IPS DF 6.9 (cell line): ENCODE results near the gene RFTN1.

Experiments used
- DNase-seq: peaks from one replicate; pipeline ENCODE4 v3.0.0-alpha.2; 2013; ENCODE audit warnings: low read depth, low spot score
- H3K27ac ChIP-seq: one replicate; pipeline ENCODE4 v1.5.1; 2013; ENCODE audit warnings: low read length, control low read depth
- H3K27me3 ChIP-seq: 2 replicates; pipeline ENCODE4 v1.6.1; 2013; ENCODE audit warnings: mild to moderate bottlenecking, low read length; ENCODE audit not compliant: control insufficient read depth, insufficient read depth
- H3K36me3 ChIP-seq: 2 replicates; pipeline ENCODE4 v1.6.1; 2013; ENCODE audit warnings: low read length; ENCODE audit not compliant: control insufficient read depth, insufficient read depth
- H3K4me1 ChIP-seq: 2 replicates; pipeline ENCODE4 v1.6.1; 2013; ENCODE audit warnings: low read length; ENCODE audit not compliant: control insufficient read depth, insufficient read depth
- H3K4me3 ChIP-seq: 2 replicates; pipeline ENCODE4 v1.5.1; 2013; ENCODE audit warnings: mild to moderate bottlenecking, low read length
- H3K9me3 ChIP-seq: 2 replicates; pipeline ENCODE4 v1.6.1; 2013; ENCODE audit warnings: low read length, inconsistent platforms; ENCODE audit not compliant: control insufficient read depth, insufficient read depth
- WGBS: extraction: QIAGEN DNeasy Blood & Tissue Kit; methylation state at CpG from one replicate; pipeline ENCODE4 v1.1.7; 2013; ENCODE audit warnings: mixed read lengths, missing lambda C conversion rate; ENCODE audit not compliant: insufficient read length, insufficient coverage; 5-methylcytosine and 5-hydroxymethylcytosine counted together

RFTN1 gene

DNA sequence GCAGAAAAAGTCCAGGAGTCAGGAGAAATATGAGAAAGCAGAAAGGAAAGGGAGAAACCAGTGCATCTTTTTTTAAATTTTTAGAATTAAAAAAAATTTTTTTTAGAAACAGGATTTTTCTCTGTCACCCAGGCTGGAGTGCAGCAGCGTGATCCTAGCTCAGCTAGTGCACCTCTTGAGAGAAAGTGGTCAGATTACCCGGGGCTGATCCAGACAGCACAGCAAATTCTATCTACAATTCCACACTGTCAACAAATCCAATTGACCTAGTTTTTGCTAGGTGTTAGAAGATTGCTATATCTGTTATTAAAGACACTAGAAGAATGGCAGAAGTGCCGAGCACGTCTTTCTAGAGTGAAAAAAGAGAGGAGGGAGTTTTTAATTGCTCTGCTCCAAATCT, 117.3 kb downstream of the RFTN1 start:
- no peak overlapping the region for H3K27ac ChIP-seq
- H3K9me3 ChIP-seq = no peaks in the 10 kb centered on the region
- no CpG with 5 or more reads among the region's 4 CpGs for whole genome bisulfite sequencing
- no peaks in the 10 kb centered on the region for H3K36me3 ChIP-seq
- H3K4me1 ChIP-seq = no peaks in the 10 kb centered on the region; the same call in 1 of the 2 replicates
- DNase-seq = no peak
- H3K27me3 ChIP-seq = no peaks in the 10 kb centered on the region
- H3K4me3 ChIP-seq = no peak overlapping the region

DNA sequence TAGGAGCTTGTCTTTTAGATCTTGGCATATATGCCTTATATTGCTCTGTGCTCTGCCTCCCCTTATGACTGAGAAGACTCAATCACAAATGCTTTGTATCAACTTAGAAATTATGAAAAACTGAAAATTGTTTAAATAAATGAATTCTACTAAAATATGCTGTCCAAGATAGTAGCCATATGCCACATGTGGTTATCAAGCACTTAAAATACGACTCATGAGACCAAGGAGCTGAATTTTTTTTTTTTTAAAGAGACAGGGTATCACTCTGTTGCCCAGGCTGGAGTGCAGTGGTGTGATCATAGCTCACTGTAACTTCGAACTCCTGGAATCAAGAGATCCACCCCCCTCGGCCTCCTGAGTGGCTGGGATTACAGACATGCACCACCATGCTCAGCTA, 118.3 kb downstream of the RFTN1 start:
- Histone ChIP-seq H3K27me3 (no peaks in the 10 kb centered on the region), H3K9me3 (no peaks in the 10 kb centered on the region), H3K36me3 (no peaks in the 10 kb centered on the region), H3K4me3 (no peak overlapping the region), H3K27ac (no peak overlapping the region), H3K4me1 (no peaks in the 10 kb centered on the region; the same call in 1 of the 2 replicates)
- no peak for DNase-seq
- no CpG with 5 or more reads among the region's 3 CpGs for WGBS

- Histone ChIP-seq H3K27me3 (no peaks in the 10 kb centered on the region), H3K36me3 (no peaks in the 10 kb centered on the region), H3K27ac (no peak overlapping the region), H3K4me3 (no peak overlapping the region), H3K4me1 (no peaks in the 10 kb centered on the region), H3K9me3 (no peaks in the 10 kb centered on the region)
- DNase-seq = no peak
- WGBS = no CpG with 5 or more reads among the region's 1 CpG
Measured at GRCh38 chr3:16394639-16395038, 118.9 kb downstream of the RFTN1 start.

GRCh38 chr3:16392717-16393116, 120.8 kb downstream of the RFTN1 start:
- no peaks in the 10 kb centered on the region for H3K9me3 ChIP-seq
- H3K27ac ChIP-seq = no peak overlapping the region
- no peaks in the 10 kb centered on the region for H3K27me3 ChIP-seq
- no peak for DNase-seq
- H3K4me3 ChIP-seq = no peak overlapping the region
- H3K36me3 ChIP-seq = no peaks in the 10 kb centered on the region
- no peaks in the 10 kb centered on the region for H3K4me1 ChIP-seq
- WGBS = no CpG with 5 or more reads among the region's 1 CpG

GRCh38 chr3:16392065-16392464, 121.4 kb downstream of the RFTN1 start:
- no CpG with 5 or more reads among the region's 1 CpG for WGBS
- H3K9me3 ChIP-seq = no peaks in the 10 kb centered on the region
- no peak overlapping the region for H3K4me3 ChIP-seq
- no peaks in the 10 kb centered on the region for H3K4me1 ChIP-seq
- DNase-seq = no peak
- no peaks in the 10 kb centered on the region for H3K36me3 ChIP-seq
- H3K27me3 ChIP-seq = no peaks in the 10 kb centered on the region
- no peak overlapping the region for H3K27ac ChIP-seq

DNA sequence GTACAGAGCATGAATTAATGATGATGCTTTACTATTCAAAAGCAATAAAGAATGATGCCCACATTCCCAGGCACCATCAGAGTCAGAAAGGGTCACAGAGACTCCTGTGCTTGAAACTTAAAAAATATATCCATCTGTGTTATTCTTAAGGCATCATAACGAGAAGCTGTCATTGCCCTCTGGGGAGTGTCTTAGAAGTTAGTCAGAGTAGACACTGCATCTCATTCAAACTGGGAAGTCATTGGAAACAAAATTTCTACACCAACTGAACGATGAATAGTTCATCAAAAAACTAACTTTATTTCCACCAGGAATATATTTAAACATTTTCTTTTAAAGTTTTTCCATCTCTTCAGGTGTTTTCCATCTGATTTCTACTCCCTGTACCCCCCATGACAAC, 122.9 kb downstream of the RFTN1 start:
- WGBS = no CpG with 5 or more reads among the region's 2 CpGs
- Histone ChIP-seq H3K4me3 (no peak overlapping the region), H3K9me3 (no peaks in the 10 kb centered on the region), H3K36me3 (no peaks in the 10 kb centered on the region), H3K27me3 (no peaks in the 10 kb centered on the region), H3K27ac (no peak overlapping the region), H3K4me1 (no peaks in the 10 kb centered on the region)
- DNase-seq = no peak

DNA sequence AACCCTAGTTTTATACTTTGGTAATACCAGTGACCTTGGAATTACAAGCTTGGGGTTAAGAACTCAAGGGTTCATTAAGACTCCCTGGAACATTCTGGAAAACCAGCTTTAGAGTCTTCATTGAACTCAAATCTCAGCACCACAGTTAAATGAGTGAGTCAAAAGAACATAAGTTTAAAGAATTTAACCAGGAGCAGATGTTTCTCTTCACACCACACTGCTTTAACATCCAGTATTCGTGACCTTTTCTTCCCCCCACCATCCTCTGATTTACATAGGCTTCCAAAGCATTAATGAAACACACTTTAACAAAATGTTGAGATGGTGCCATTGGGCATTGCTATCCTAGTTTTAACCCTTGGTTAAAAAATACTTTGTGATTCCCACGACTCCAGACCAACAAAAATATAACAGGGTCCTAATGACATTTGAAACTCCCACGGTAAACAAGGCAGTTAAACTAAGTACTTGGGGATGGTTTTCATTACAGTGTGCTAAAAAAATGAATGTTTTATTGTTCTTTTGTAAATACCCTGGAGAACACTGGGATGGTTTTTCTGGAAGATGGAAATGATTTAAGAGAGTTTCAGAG, 124.6 kb downstream of the RFTN1 start:
- Histone ChIP-seq H3K27me3 (no peaks in the 10 kb centered on the region), H3K27ac (no peak overlapping the region), H3K4me3 (no peak overlapping the region), H3K36me3 (no peaks in the 10 kb centered on the region), H3K4me1 (no peaks in the 10 kb centered on the region), H3K9me3 (no peaks in the 10 kb centered on the region)
- no CpG with 5 or more reads among the region's 3 CpGs for WGBS
- no peak for DNase-seq

DNA sequence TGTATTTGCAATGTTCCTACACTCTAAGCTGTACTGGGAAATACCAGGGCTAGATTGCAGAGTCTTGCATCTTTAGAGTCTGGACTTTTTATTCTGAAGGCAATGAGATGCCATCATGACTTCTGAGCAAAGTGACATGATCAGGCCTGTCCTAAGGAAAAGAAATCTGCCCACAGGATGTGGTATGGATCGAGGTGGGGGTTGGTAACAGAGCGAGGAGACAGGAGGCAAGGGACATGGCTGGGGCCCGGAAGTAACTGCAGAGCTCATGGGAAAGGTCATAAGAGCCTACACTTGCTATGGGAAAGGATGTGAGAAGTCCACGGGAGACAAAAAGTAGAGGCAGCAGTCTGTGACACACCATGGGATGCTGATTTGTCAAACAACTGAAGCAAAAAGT, 126.9 kb downstream of the RFTN1 start:
- WGBS = no CpG with 5 or more reads among the region's 4 CpGs
- H3K27ac ChIP-seq = no peak overlapping the region
- no peak for DNase-seq
- no peaks in the 10 kb centered on the region for H3K4me1 ChIP-seq
- no peak overlapping the region for H3K4me3 ChIP-seq
- H3K36me3 ChIP-seq = no peaks in the 10 kb centered on the region
- no peaks in the 10 kb centered on the region for H3K9me3 ChIP-seq
- H3K27me3 ChIP-seq = no peaks in the 10 kb centered on the region

GRCh38 chr3:16385151-16385550, 128.3 kb downstream of the RFTN1 start:
- H3K9me3 ChIP-seq = no peaks in the 10 kb centered on the region
- no CpG with 5 or more reads among the region's 5 CpGs for WGBS
- H3K27me3 ChIP-seq = no peaks in the 10 kb centered on the region
- no peaks in the 10 kb centered on the region for H3K36me3 ChIP-seq
- no peak for DNase-seq
- H3K27ac ChIP-seq = no peak overlapping the region
- H3K4me1 ChIP-seq = no peaks in the 10 kb centered on the region
- no peak overlapping the region for H3K4me3 ChIP-seq

- no peaks in the 10 kb centered on the region for H3K36me3 ChIP-seq
- no peaks in the 10 kb centered on the region for H3K9me3 ChIP-seq
- H3K4me3 ChIP-seq = no peak overlapping the region
- H3K27me3 ChIP-seq = no peaks in the 10 kb centered on the region
- H3K4me1 ChIP-seq = no peaks in the 10 kb centered on the region
- no peak for DNase-seq
- WGBS = no CpG with 5 or more reads among the region's 1 CpG
- no peak overlapping the region for H3K27ac ChIP-seq
Measured at GRCh38 chr3:16383864-16384263, 129.6 kb downstream of the RFTN1 start.

DNA sequence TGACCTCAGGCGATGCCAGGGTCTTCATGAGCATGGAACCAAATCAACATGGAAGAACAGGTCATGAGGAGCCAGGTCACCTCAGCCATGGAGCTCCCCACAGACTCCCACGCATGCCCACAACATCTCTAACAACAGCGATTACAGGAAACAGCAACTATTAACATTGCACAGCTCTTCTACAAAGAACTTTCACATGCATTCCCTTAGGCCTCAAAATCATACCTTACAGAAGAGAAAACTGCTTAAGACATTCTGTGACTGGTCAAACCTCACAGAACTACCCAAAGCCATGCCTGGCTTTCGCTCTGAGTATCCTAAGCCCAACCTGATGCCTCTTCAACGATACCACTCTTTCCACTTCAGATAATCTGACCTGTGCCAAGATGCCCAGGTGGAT, 130.7 kb downstream of the RFTN1 start:
- Histone ChIP-seq H3K27ac (no peak overlapping the region), H3K9me3 (no peaks in the 10 kb centered on the region), H3K4me1 (no peaks in the 10 kb centered on the region), H3K4me3 (no peak overlapping the region), H3K36me3 (no peaks in the 10 kb centered on the region), H3K27me3 (no peaks in the 10 kb centered on the region)
- DNase-seq = no peak
- no CpG with 5 or more reads among the region's 5 CpGs for WGBS
